Umbilical cord (tissue), 2 donors: Measurements from ENCODE around the gene TADA2B. TPM values are rescaled to one million over a fixed set of nuclear protein-coding genes. Genes with fewer than 3 reads are reported as not detected.
"Not testable (repeated sequence)": the region's sequence is repeated elsewhere in the genome, so short reads cannot be mapped to it uniquely, and the experiment has no call there.

Experiments used
- DNase-seq: peaks from one replicate; pipeline ENCODE4 v3.0.0-alpha.2; 2015; ENCODE audit warnings: low spot score
- total RNA-seq: library from RNA; depleted of rRNA; stranded (reverse); fragments of >200 nt; gene quantifications from one replicate; pipeline ENCODE4 v1.2.3, GENCODE V29; 2014; ENCODE audit warnings: low replicate concordance; ENCODE audit not compliant: insufficient read depth

The TADA2B gene
- total RNA-seq, 1 donor from 2014 or later: 11.1 TPM

GRCh38 chr4:7059662-7060061 is 16.5 kb downstream of the TADA2B start:
- no peak for DNase-seq

GRCh38 chr4:7060346-7061150 is 17.4 kb downstream of the TADA2B start:
- DNase-seq: no peak

- no peak for DNase-seq
Measured at GRCh38 chr4:7061815-7062214, 18.6 kb downstream of the TADA2B start.

- no peak for DNase-seq
Measured at GRCh38 chr4:7062816-7063215, 19.6 kb downstream of the TADA2B start.

- DNase-seq: no peak
Measured at GRCh38 chr4:7063362-7063761, 20.2 kb downstream of the TADA2B start.

GRCh38 chr4:7066006-7066405 is 22.8 kb downstream of the TADA2B start:
- DNase-seq: no peak

- no peak for DNase-seq
Measured at GRCh38 chr4:7066493-7066892, 23.3 kb downstream of the TADA2B start.

- DNase-seq: no peak
Measured at GRCh38 chr4:7067126-7067451, 23.9 kb downstream of the TADA2B start.

GRCh38 chr4:7067452-7068278 is 24.5 kb downstream of the TADA2B start, which contains the start of gene GRPEL1:
GRPEL1 (minus strand) TSS chr4:7068064; CDS start chr4:7068032, 32 bp downstream.
- DNase-seq: peak; percentile 100

- no peak for DNase-seq
Measured at GRCh38 chr4:7068279-7068842, 25.2 kb downstream of the TADA2B start.

- DNase-seq: no peak
Measured at GRCh38 chr4:7068883-7069282, 25.7 kb downstream of the TADA2B start.

- DNase-seq: peak; percentile 81
Measured at GRCh38 chr4:7070729-7071511, 27.7 kb downstream of the TADA2B start.

GRCh38 chr4:7073059-7073458 is 29.9 kb downstream of the TADA2B start:
- no peak for DNase-seq

- peak; percentile 28 for DNase-seq
Measured at GRCh38 chr4:7073526-7074390, 30.6 kb downstream of the TADA2B start.

GRCh38 chr4:7074426-7074825 is 31.3 kb downstream of the TADA2B start:
- no peak for DNase-seq

GRCh38 chr4:7075962-7076695 is 33.0 kb downstream of the TADA2B start:
- no peak for DNase-seq

- no peak for DNase-seq
Measured at GRCh38 chr4:7076696-7077082, 33.5 kb downstream of the TADA2B start.

- DNase-seq: no peak
Measured at GRCh38 chr4:7077371-7077770, 34.2 kb downstream of the TADA2B start.

- no peak for DNase-seq
Measured at GRCh38 chr4:7078025-7078424, 34.9 kb downstream of the TADA2B start.

GRCh38 chr4:7079483-7079882 is 36.3 kb downstream of the TADA2B start:
- not testable (repeated sequence) for DNase-seq
